ENCODE measurements around the gene ING3. TPM values are rescaled to one million over a fixed set of nuclear protein-coding genes. Genes with fewer than 3 reads are reported as not detected.
A peak's percentile ranks its signal among the peaks of the same experiment; 100 is the strongest.
"Not testable (repeated sequence)": the region's sequence is repeated elsewhere in the genome, so short reads cannot be mapped to it uniquely, and the experiment has no call there.

Gene ING3
- total RNA-seq, 1 donor from 2014 or later, result 14.3 TPM

DNA sequence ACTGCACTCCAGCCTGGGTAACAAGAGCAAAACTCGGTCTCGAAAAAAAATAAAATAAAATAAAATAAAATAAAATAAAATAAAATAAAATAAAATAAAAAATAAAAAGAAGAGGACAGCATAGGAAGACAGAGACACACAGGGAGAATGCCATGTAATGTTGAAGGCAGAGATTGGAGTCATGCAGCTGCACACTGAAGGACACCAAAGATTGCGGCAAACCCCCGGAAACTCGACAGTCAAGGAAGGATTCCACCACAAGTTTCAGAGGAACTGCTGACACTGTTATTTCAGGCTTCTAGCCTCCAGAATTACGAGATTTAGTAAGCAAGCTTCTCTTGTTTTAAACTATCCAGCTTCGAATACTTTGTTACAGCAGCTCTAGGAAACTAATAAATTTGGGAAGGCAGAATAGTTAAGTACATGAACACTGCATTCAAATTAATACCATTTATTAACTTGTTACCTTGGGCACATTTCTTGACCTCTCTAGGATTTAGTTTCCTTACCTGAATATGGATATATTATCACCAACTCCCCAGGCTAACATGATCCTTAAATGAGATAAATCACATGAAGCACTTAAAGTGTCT lies 47.4 kb downstream of the ING3 start:
- ATAC-seq, result peak; percentile 13
- peak; percentile 35 for DNase-seq
- intact Hi-C loops (cut with micrococcal nuclease), result no loop called here

DNA sequence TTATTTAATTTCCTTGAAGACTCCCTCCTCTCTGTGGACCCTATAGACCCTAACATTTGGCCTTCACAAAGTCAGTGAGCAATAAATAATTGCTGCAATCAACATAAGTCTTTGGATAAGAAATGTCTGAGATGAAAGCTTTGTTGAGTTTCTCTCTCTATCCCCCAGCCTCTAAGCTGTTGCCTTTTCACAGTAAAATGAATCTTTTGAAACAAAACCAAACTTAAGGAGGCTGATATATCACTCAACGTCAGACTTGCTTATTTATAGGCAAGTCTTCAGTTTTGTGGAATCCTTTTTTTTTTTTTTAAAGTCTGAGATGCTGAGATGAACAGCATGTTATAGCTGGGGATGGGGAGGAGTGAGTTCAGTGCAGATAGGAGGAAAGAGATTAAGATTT lies 47.9 kb downstream of the ING3 start:
- intact Hi-C loops (cut with micrococcal nuclease), result no loop called here

DNA sequence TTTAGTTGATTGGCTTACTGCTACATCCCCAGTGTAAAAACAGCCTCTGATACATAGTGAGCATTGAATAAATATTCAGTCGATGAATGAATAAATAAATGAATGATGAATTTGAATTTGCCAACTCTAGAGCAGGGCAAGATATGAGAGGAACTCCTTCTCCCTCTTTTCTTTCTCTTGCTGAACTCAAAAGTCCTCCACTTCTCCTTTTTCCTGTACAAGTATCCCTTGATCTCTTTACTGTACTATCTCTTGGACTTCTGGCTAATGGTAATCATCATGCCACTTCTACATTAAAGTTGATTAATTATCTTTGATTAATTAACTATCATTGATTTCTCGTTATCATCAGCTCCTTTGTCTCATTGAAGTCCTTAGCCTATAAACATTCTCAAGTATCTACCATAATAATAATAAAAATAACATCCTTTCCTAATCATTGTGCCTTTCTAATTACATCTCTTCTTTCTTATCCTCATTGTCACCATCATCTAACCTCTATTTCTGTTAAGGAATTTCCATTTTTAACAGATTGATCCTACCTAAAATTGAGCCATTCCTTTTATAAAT lies 48.5 kb downstream of the ING3 start:
- intact Hi-C loops (cut with micrococcal nuclease), result no loop called here
- ATAC-seq, result no peak
- DNase-seq, result no peak

More for the DNA sequence above, 47.9 kb downstream of the ING3 start:
- ATAC-seq (no peak), DNase-seq (no peak)

DNA sequence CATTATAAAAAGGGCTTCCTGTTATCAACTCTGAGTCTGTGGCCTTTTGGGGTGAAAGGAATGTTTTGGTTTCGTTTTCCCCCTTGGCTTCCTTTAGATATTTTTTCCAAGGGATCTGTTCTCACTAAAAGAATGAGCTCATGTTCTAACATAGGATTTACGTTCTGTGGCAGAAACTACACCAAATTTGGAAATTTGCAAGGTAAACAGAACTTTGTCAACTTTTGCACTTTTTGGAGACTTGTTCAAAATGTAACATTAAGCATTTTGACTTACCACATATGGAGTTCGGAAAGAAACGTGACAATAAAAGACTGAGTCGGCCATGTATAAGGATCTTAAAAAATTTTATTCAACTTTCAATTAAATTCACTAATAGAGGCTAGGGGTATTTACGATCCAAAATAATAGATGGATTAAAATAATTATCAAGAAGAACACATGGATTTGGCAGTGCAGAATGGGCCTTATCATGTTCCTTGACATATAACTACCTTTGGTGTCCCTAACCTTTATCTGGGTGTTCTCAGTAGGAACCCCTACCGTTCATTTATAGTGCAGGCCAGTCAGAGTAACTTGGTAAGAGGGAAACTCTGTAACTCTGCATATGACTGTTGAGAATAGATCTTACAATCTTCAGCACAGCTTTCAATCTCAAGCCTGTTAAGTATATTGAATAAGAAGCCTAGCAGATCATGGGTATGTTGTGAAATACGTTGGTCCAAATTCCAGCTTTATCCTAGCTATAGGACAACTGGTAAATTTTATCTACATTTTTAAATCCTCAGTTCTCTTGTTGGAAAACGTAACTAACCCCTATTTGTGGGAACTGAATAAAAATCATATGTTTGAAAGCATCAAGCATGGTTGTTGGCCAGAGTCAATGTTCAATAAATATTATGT lies 49.8 kb downstream of the ING3 start:
- intact Hi-C loops (cut with micrococcal nuclease), result no loop called here
- ATAC-seq, result peak; percentile 23

DNA sequence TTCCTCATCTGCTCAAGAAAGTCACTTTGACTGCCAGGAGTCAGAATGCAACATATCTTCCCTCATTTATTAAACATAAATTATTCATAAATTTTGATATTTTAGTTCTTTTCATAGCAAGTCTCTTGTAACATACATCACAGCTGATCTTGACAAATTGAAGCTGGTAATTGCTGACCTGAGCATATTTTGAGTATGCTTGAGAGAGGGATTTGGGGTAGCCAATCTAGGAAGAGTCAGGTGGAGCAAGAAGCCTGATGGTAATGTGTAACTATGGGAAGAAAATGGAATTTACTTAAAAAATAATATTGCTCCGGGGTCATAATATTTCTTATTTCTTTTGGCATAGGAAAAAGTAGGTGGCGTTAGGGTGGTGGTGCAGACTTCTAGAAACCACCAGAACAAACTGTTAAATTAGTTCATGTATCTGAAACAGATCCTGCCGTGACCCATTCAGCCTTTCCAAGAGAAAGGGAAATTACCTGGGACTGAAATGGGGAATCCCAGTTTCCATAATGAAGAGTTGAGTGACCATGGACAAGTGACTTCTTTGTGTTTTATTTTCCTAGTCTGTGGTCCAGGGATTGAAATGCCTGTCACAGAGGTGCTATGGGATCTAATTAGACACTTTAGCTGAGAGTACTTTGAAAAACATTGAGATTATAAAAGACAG lies 50.8 kb downstream of the ING3 start:
- intact Hi-C loops (cut with micrococcal nuclease), result no loop called here

More for the DNA sequence above, 49.8 kb downstream of the ING3 start:
- no peak for DNase-seq

DNA sequence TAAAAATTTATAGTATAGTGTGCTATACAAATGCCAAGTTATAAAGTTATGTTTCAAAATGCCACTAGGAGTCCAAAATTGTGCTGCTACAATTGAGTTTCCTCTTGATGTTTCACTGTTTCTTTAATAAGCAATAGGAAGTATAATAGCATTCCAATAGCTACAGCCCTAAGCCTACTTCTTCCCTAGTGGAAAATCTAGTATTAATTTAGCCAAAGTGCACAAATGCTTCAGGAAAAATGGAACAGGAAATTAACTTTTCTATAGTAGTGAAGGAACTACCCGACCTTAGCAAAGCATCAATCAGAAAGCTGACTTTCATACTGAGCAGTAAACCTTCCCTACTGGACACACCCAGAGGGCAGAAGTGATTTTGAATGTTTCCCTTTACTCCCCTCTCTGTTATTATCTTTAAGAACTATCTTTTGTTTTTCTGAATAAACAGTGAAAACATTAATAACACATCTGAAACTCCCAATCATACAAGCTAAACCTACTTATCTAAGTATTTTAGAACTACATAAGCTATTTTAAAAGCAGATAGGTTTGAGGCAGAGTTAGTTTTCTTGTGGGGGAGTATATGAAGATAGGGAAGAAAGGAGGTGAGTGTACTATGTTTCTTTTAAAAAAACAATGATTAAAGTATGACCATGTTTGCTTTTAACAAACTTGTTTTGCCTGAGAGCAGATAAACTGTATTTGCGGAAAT lies 51.6 kb downstream of the ING3 start:
- intact Hi-C loops (cut with micrococcal nuclease), result no loop called here
- no peak for ATAC-seq
- DNase-seq, result no peak

More for the DNA sequence above, 50.8 kb downstream of the ING3 start:
- no peak for ATAC-seq
- DNase-seq, result no peak

DNA sequence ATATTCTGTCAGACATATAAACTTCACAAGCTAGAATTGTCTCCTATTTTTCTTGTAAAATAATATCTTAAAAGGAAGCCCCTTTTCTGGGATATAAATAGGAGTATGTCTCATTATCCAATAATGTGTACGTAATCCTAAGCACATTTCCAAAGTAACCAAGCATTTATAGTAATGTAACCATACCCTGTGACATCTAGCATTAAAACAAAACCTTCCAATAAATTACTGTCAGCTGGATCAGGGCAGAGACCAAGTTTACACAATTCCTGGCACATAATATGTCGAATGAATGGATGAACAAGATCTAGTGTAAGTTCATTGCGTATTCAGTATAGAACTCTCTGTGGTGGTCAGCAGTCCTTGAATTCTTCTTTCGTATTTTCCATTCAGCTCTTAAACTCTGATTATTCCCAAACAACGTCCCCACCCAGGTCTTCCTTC lies 52.2 kb downstream of the ING3 start:
- DNase-seq (no peak), ATAC-seq (no peak)
- intact Hi-C loops (cut with micrococcal nuclease), result no loop called here

DNA sequence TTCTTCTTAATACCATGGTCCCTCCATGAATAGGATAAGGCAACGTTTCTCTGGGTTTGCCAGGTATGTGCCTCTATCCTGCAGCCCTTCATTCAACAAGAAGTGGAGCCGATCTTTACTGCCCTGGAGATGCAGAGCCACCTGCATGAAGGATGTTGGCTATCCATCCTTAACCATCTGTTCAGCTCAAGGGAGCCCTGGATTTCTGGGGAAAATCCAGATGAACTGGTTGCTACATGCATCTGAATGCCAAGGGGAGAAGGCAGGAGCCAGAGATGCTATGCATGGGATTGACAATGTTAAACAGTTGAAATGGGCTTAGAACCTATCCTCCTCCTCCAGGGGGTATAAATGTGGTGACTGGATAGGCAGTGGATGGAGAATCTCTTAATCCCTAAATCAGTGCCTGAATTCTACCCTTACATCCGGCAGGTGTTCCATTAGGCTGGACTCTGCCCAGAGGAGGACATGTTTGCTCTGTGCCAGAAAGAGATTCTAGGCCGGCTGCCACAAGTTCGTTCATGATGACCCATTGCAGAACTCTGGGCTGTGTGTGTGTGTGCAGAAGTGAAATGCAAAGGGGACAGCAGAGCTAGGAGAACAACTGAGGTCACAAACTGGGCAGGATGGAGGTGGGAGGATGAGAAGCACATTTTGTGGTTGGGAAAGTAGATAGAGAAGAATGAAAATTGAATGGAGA lies 53.6 kb downstream of the ING3 start:
- intact Hi-C loops (cut with micrococcal nuclease), result no loop called here
- ATAC-seq, result peak; percentile 82

DNA sequence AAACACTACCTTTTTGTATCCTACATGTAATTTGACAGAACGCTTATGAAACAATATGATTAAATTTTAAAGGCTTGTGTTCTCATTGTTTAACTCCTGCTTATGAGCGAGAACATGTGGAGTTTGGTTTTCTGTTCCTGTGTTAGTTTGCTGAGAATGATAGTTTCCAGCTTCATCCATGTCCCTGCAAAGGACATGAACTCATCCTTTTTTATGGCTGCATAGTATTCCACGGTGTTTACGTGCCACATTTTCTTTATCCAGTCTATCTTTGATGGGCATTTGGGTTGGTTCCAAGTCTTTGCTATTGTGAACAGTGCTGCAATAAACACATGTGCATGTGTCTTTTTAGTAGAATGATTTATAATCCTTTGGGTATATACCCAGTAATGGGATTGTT lies 54.5 kb downstream of the ING3 start:
- not testable (repeated sequence) for ATAC-seq

More for the DNA sequence above, 53.6 kb downstream of the ING3 start:
- peak; percentile 57 for DNase-seq

DNA sequence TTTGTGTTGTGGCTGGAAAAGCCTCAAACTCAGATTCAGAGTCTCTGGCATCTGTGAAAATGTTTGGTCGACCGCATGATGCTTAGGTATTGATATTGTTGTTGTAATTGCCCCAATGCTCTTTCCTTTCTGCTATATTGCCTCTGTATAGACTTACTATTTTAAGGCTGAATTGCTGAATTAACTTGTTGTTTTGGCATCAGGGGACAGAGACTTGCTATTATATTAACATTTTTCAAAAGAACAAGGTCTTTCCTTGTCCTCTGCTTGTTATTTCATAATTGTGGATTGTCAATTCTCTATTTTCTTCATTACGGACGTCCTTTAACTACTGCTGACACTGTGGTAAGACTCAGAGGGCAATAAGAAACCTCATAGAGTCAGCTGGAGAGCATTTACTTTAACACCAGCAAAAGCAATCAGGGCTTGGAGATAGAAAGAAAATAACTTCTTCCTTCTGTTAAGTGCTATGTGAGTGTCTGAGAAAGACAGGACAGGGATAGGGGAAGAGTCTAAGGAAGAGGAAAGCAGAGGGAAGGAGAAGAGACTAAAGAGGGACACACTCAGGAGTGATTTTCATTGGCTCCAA lies 55.5 kb downstream of the ING3 start:
- DNase-seq (no peak), ATAC-seq (peak; percentile 15)
- intact Hi-C loops (cut with micrococcal nuclease), result no loop called here

More for the DNA sequence above, 54.5 kb downstream of the ING3 start:
- DNase-seq; intact Hi-C loops (cut with micrococcal nuclease): not testable (repeated sequence)

DNA sequence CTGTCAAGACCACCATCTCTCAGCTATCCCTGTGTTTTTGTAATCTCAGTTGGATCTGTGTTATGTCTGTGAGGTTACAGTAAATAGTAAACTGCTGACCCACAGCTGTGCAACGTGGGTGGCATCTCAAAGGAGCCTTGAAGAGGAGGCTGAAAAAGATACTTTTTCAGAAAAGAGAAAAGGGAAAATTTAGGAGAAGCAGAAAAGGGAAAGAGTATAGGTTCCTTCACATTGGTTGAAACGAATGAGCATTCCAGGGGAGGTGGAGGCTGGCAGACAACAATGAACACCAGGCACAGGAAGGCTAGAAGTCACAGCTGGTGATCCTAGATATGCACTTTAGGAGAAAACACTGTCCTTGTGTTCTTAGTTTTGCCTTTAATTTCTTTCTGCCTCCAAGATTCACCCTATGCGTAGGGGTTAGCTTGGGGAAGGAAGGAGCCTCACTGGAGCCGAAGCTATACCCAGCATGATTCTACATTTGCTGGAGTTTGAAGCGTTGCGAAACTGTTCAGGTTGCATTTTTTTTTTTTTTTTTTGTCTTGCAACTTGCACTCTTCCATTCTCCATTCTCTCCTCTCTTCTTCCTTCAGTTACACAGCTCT lies 56.2 kb downstream of the ING3 start:
- ATAC-seq (peak; percentile 10), DNase-seq (no peak)
- intact Hi-C loops (cut with micrococcal nuclease), result no loop called here

DNA sequence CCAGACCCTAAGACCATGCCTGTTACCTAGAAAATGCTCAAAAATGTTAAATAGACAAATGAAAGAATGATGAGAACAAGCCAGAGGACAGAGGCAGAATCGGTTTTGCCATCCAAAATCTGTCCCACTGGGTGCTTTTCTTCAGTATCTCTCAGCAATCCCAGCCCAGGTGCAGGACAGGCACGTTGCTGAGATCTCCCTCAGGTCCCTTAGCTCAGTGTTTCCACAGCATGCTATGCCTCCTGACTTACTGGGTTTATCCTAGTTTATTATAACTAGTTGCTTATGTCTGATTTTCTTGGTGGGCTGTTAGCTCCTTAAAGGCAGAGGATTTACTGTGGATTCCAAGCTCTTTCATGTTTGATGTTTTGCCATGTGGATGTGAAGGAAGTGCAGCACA lies 58.2 kb downstream of the ING3 start:
- intact Hi-C loops (cut with micrococcal nuclease), result no loop called here
- DNase-seq (no peak), ATAC-seq (no peak)

DNA sequence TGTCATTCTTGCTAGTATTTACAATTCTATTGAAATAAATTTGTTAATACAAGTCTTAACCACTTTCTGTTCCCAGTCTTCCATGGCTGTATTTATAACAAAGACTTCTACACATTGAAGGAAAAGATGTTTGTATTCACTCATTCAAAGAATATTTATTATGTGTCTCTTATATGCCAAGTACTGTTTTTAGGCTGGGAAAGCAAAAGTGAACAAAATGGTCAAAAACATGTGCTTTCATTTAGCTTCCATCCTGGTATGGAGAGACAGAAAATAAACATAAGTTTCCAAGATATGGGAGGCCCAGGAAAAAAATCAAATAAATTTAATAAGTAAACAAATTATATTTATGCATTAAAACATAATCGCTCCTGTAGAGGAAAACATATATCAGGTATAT lies 60.8 kb downstream of the ING3 start:
- no peak for DNase-seq
- ATAC-seq, result no peak
- intact Hi-C loops (cut with micrococcal nuclease), result no loop called here

DNA sequence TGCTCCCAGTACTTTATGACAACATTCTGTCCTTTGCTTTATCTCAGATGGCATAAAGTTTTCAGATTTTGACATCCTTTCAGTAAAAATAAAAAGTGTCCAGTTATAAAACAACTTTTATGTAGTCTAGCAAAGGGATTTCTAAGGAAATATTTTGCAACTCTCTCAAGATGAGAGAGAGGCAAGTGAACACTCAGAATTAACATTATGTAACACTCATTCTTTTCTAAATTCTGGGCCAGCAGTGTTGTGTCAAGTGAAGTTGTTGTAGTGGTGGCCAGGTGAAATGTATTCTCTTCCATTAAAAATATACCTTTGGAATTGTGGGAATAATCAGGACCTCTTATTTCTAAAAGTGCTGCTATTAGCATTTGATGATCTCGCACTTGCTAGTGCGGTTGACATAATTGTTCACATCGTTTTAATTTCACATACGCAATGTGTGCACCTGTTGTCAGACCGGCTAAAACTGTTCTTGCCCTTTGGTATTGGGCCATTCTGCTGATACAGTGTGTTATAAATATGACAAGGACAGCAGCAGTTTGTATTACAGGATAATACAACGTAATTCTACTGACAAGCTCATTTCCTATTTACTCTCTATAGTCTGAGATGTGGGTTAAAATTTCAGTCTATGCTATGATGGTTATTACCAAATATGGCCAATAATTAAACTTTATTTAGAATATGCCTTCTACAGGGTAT lies 61.7 kb downstream of the ING3 start:
- DNase-seq, result no peak
- intact Hi-C loops (cut with micrococcal nuclease), result no loop called here
- peak; percentile 65 for ATAC-seq

DNA sequence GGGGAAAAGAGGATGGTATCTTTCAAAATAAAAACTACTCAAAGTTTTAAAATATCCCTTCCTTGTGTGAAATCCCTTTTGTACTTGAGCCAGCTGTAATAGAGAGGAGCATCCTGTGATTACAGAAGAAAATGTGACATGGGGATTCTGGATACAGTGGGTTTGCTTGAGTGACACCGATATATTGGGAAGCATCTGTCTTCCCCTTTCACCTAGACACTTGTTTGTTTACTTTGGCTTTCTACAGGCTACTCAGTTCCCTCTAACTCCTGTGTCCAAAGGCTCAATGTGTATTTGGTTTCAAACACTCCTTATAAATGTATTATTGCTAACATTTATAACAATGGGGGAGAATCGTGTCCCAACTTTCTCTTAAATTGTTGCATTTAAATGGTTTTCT lies 62.3 kb downstream of the ING3 start:
- peak; percentile 33 for ATAC-seq
- DNase-seq, result no peak
- intact Hi-C loops (cut with micrococcal nuclease), result no loop called here

DNA sequence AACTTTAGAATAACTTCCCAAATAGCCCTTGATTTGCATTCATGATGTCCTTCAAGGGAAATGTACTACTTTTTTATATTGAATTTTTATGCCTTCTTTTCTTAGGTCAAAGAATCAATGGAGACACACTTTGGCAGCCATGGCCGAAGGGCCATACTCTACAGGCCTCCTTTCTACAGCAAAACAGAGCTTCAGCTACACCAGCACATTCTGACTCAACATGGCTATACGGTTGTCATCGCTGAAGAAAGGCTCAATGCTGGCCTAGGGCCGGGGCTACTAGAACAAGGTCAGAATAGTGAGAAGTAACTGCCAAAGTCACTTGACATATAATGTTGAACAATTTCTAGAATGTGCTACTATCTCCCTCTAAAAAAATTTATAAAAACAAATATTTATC lies 65.0 kb downstream of the ING3 start:
- DNase-seq (no peak), ATAC-seq (no peak)
- intact Hi-C loops (cut with micrococcal nuclease), result no loop called here

DNA sequence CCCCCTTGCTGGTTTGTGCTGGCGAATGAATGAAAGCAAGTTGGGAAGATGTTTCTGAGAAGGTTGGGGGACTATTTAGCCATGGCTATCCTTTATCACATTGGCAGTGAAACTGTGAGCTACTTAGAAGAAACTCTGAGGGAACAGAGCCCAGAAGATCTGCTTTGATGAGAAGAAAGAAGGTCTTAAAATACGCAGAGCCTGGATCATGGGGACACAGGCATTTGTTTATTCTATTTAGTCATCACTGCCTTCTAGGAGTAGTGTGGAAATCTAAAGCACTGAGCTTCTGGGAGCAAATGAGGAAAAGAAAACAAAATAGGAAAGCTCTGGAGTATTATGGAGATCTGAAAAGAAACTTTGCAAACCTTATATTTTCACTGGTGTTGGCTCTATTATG lies 66.4 kb downstream of the ING3 start:
- DNase-seq (no peak), ATAC-seq (peak; percentile 60)
- intact Hi-C loops (cut with micrococcal nuclease), result no loop called here

Measured in left ventricle myocardium superior (tissue), 1 donor.